Left lung (tissue), 10 donors: ENCODE measurements around the gene MTOR. TPM values are rescaled to one million over a fixed set of nuclear protein-coding genes. Genes with fewer than 3 reads are reported as not detected.

Source experiments
- ATAC-seq: fragments of 200-7000 bp; cut with Tn5 transposase; one replicate; pipeline ENCODE4 v1.9.1; 2020; ENCODE audit warnings: moderate library complexity
- DNase-seq, 4 donors: peaks; one replicate each; pipeline ENCODE4 v3.0.0-alpha.2; 2013 to 2020
- H3K27ac ChIP-seq, 2 donors: fragments of 200-600 bp; sonication (generic) in 1 of 2; one replicate each; pipeline versions ENCODE4 v1.5.0 to v1.8.0; 2020 to 2021
- H3K27me3 ChIP-seq, 2 donors: fragments of 200-600 bp; sonication (generic) in 1 of 2; one replicate each; pipeline versions ENCODE4 v1.5.0 to v1.8.0; 2020 to 2021
- H3K36me3 ChIP-seq, 2 donors: fragments of 200-600 bp; sonication (generic) in 1 of 2; one replicate each; pipeline versions ENCODE4 v1.5.0 to v1.8.0; 2020 to 2021
- H3K4me1 ChIP-seq, 2 donors: fragments of 200-600 bp; one replicate each; pipeline ENCODE4 v1.8.0; 2021
- H3K4me3 ChIP-seq, 2 donors: fragments of 200-600 bp; sonication (generic) in 1 of 2; one replicate each; pipeline versions ENCODE4 v1.5.0 to v1.8.0; 2020 to 2021; ENCODE audit warnings: mild to moderate bottlenecking in 1 of 2
- H3K9me3 ChIP-seq, 2 donors: fragments of 200-600 bp; sonication (generic) in 1 of 2; one replicate each; pipeline versions ENCODE4 v1.5.0 to v1.8.0; 2020 to 2021
- intact Hi-C, 2 donors: fragments of 100-400 bp; cut with DNase I; formaldehyde crosslinking; loops; one replicate each; pipeline versions ENCODE4 v1.11.2 to v1.14.2; 2022
- polyA plus RNA-seq, 6 donors: library from polyadenylated mRNA; unstranded; fragments of 120-200 nt; gene quantifications; one replicate each; pipeline ENCODE4 v1.2.1, GENCODE V29; 2013; ENCODE audit not compliant: insufficient read length in 6 of 6
- total RNA-seq, 2 donors: library from RNA; stranded (reverse); fragmentation: NEBNext Ultra II Directional; extraction: Animal tissue kit (Norgen Biotek cat#: 25700); gene quantifications; one replicate each; pipeline ENCODE4 v1.2.1, GENCODE V29; 2021
- TF ChIP-seq, protein P1 (sequence below), 2 donors: fragments of 200-600 bp; sonication (generic) in 1 of 2; IDR thresholded peaks; one replicate each; pipeline versions ENCODE4 v1.5.0 to v1.8.0; 2021; ENCODE audit warnings: antibody characterized with exemption in 2 of 2
- donor health status: DM: no; HTN: yes; CAD: no.
- donor health status: DM: no; HTN: no; CAD: no.

Gene MTOR
- total and polyA plus RNA-seq, 8 donors, result 38.0 to 45.4 (median 39.9) TPM

DNA sequence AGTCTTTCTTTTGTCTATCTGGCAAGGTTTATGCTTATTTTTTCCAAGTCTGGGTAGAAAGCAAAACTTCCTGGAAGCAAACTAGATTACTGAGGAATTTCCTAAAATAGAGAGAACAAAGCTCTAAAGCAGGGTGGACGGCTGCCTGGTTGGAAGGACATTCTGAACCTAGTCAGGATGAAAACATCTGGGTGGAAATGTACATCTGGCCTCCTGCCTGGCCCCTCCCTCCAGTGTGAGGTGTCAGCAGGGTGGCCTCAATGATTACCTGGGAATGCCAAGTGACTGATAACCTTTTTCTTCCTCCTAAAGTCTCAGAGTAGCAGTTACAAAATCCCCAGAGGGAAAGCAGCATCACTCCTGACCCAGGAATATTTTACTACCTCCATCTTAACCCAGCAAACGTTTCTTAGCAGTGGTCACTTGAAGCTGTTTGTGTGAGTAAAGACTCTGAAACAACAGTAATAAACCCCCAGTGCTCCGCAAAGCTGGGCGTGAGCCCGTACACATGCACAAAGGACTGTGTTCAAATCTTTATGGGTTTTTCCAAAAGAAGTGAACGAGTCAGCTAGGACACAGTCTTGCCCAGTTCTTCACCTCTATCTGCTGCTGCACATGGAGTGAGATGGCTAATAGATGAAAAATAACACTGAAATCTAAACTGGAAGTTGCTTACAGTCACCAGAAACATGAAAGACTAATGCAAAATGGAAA lies 54.3 kb downstream of the MTOR start:
- no peaks in the 10 kb centered on the region for H3K9me3 ChIP-seq
- ATAC-seq (no peak), DNase-seq (no peak)
- no peaks in the 10 kb centered on the region for H3K27me3 ChIP-seq
- H3K27ac ChIP-seq, result no peak overlapping the region
- H3K4me1 ChIP-seq, result no peaks in the 10 kb centered on the region
- intact Hi-C loops, result no loop called here
- H3K4me3 ChIP-seq, result no peak overlapping the region
- TF ChIP-seq, protein P1, sequence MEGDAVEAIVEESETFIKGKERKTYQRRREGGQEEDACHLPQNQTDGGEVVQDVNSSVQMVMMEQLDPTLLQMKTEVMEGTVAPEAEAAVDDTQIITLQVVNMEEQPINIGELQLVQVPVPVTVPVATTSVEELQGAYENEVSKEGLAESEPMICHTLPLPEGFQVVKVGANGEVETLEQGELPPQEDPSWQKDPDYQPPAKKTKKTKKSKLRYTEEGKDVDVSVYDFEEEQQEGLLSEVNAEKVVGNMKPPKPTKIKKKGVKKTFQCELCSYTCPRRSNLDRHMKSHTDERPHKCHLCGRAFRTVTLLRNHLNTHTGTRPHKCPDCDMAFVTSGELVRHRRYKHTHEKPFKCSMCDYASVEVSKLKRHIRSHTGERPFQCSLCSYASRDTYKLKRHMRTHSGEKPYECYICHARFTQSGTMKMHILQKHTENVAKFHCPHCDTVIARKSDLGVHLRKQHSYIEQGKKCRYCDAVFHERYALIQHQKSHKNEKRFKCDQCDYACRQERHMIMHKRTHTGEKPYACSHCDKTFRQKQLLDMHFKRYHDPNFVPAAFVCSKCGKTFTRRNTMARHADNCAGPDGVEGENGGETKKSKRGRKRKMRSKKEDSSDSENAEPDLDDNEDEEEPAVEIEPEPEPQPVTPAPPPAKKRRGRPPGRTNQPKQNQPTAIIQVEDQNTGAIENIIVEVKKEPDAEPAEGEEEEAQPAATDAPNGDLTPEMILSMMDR (IDR thresholded peaks at IDR 0.05), result no peak
- peaks cover 0 to 100% of the 10 kb centered on the region in 2 donors for H3K36me3 ChIP-seq

GRCh38 chr1:11204396-11205190 lies 57.8 kb downstream of the MTOR start:
- H3K36me3 ChIP-seq, result peaks cover 0 to 100% of the 10 kb centered on the region in 2 donors
- no peak overlapping the region for H3K27ac ChIP-seq
- no peaks in the 10 kb centered on the region for H3K9me3 ChIP-seq
- TF ChIP-seq, protein P1 (IDR thresholded peaks at IDR 0.05), result no peak
- ATAC-seq, result no peak
- intact Hi-C loops, result no loop called here
- no peaks in the 10 kb centered on the region for H3K4me1 ChIP-seq
- no peaks in the 10 kb centered on the region for H3K27me3 ChIP-seq
- no peak overlapping the region for H3K4me3 ChIP-seq
- DNase-seq, result no peak

- Histone ChIP-seq H3K9me3 (no peaks in the 10 kb centered on the region), H3K27me3 (no peaks in the 10 kb centered on the region), H3K4me3 (no peak overlapping the region), H3K36me3 (peaks cover 0 to 100% of the 10 kb centered on the region in 2 donors), H3K4me1 (no peaks in the 10 kb centered on the region), H3K27ac (no peak overlapping the region)
- TF ChIP-seq, protein P1 (IDR thresholded peaks at IDR 0.05), result no peak
- intact Hi-C loops, result no loop called here
- ATAC-seq (no peak), DNase-seq (no peak)
These were observed 63.3 kb downstream of the MTOR start for GRCh38 chr1:11198851-11199594.

DNA sequence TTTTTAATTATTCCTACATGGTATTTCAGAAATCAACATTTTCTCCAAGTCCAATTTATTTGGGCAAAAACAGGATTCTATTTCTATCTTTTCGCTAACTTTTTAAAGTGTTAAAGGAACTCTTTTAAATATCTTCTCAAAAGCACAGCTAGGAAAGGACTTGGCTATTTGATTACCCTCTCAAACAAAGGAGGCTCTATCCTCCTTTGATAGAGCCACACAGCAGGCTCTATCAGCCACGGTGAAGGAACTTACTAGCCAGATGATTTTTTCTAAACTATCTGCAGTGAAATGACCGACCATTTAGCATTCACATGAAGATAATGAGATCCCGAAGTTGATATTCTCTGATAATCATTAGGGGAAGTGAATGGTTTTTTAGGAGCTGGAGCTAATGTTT lies 64.1 kb downstream of the MTOR start:
- ATAC-seq, result no peak
- Histone ChIP-seq H3K27ac (no peak overlapping the region), H3K4me1 (no peaks in the 10 kb centered on the region), H3K27me3 (no peaks in the 10 kb centered on the region), H3K36me3 (peaks cover 0 to 100% of the 10 kb centered on the region in 2 donors), H3K9me3 (no peaks in the 10 kb centered on the region), H3K4me3 (no peak overlapping the region)
- DNase-seq, result no peak
- intact Hi-C loops, result no loop called here
- TF ChIP-seq, protein P1 (IDR thresholded peaks at IDR 0.05), result no peak

DNA sequence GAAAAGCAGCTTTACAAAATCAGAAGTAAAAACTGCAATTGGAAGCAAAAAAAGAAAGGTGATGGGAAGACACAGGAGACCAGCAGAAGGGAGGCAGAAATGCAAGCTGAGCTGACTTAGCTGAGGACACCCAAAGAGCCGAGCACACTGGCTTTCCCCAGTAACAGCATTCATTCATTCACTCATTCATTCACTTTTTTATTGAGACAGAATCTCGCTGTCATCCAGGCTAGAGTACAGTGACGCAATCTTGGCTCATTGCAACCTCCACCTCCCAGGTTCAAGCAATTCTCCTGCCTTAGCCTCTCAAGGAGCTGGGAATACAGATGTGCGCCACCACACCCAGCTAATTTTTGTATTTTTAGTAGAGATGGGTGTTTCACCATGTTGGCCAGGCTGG lies 65.0 kb downstream of the MTOR start:
- Histone ChIP-seq H3K27me3 (no peaks in the 10 kb centered on the region), H3K36me3 (peaks cover 0 to 100% of the 10 kb centered on the region in 2 donors), H3K4me1 (no peaks in the 10 kb centered on the region), H3K27ac (no peak overlapping the region), H3K4me3 (no peak overlapping the region), H3K9me3 (no peaks in the 10 kb centered on the region)
- DNase-seq, result no peak
- no peak for ATAC-seq
- intact Hi-C loops, result no loop called here
- TF ChIP-seq, protein P1 (IDR thresholded peaks at IDR 0.05), result no peak
